H1 (cell line): ENCODE data around the gene SHROOM2. TPM values are rescaled to one million over a fixed set of nuclear protein-coding genes. Genes with fewer than 3 reads are reported as not detected.

Source experiments
- CEBPB ChIP-seq: IDR thresholded peaks from 2 replicates; pipeline ENCODE4 v1.6.1; 2012; ENCODE audit warnings: low read depth, low read length
- CHD7 ChIP-seq: fragments of 300-600 bp; sonication (generic); IDR thresholded peaks from 2 replicates; pipeline ENCODE4 v1.7.1; 2012; ENCODE audit warnings: low read length, moderate library complexity, mild to moderate bottlenecking, inconsistent platforms; ENCODE audit not compliant: insufficient replicate concordance
- CTBP2 ChIP-seq: IDR thresholded peaks from 2 replicates; pipeline ENCODE4 v1.7.0; 2011; ENCODE audit warnings: borderline replicate concordance, mild to moderate bottlenecking, moderate library complexity, mixed read lengths, low read length; ENCODE audit not compliant: insufficient read depth, insufficient read length
- EP300 ChIP-seq, 2 experiments: IDR thresholded peaks; 1 replicate in 1 of 2; 2 replicates in 1 of 2; pipeline ENCODE4 v1.6.1; 2011 to 2012; ENCODE audit warnings: low read depth in 2 of 2, low read length in 2 of 2, mild to moderate bottlenecking in 2 of 2, borderline replicate concordance in 1 of 2, inconsistent platforms in 1 of 2, moderate library complexity in 1 of 2
- JUN ChIP-seq: IDR thresholded peaks from 2 replicates; pipeline ENCODE4 v1.6.1; 2011; ENCODE audit warnings: low read depth, mild to moderate bottlenecking, improper control_type of control experiment, low read length
- KDM4A ChIP-seq: IDR thresholded peaks from one replicate; pipeline ENCODE4 v1.7.1; 2012; ENCODE audit warnings: low read depth, mild to moderate bottlenecking, moderate library complexity, low read length, inconsistent platforms; ENCODE audit not compliant: severe bottlenecking
- NANOG ChIP-seq: IDR thresholded peaks from 2 replicates; pipeline ENCODE4 v1.6.1; 2011; ENCODE audit warnings: low read length, low read depth, mild to moderate bottlenecking, inconsistent platforms; ENCODE audit not compliant: insufficient read depth, poor library complexity, severe bottlenecking
- SIX5 ChIP-seq: IDR thresholded peaks from 2 replicates; pipeline ENCODE4 v1.6.1; 2011; ENCODE audit warnings: mild to moderate bottlenecking, low read depth, low read length
- SRF ChIP-seq: IDR thresholded peaks from 2 replicates; pipeline ENCODE4 v1.6.1; 2011; ENCODE audit warnings: mild to moderate bottlenecking, low read depth, low read length, moderate library complexity
- TAF7 ChIP-seq: optimal IDR thresholded peaks from 2 replicates; pipeline ENCODE3; 2011; ENCODE audit warnings: low read depth, mild to moderate bottlenecking, inconsistent platforms, low read length, moderate library complexity, borderline replicate concordance
- YY1 ChIP-seq: IDR thresholded peaks from 2 replicates; pipeline ENCODE4 v1.6.1; 2011; ENCODE audit warnings: low read depth, mild to moderate bottlenecking, low read length
- polyA plus RNA-seq, 7 experiments: library from polyadenylated mRNA; depleted of rRNA in 3 of 7; stranded (reverse) in 5 of 7; unstranded in 2 of 7; fragments of >200 nt in 5 of 7; fragments of 200-250 nt in 2 of 7; gene quantifications; 1 replicate in 5 of 7; 2 replicates in 1 of 7; 4 replicates in 1 of 7; pipeline versions ENCODE4 v1.2.1 to v1.2.3, GENCODE V29; 2011 to 2013; ENCODE audit warnings: missing spikeins in 2 of 7, mixed read lengths in 2 of 7
- total RNA-seq: library from RNA; stranded (reverse); fragmentation: NEBNext Ultra II Directional; extraction: Animal tissue kit (Norgen Biotek cat#: 25700); gene quantifications from 2 replicates; pipeline ENCODE4 v1.2.1, GENCODE V29; 2021

The SHROOM2 gene
- total and polyA plus RNA-seq, 2 of the 8 experiments (the other 6 are each of a cell fraction or from before 2014, with no cell fraction given) = 3.4 to 14.2 TPM

GRCh38 chrX:9995855-9996339 lies 209.7 kb downstream of the SHROOM2 start (continued):
- TF ChIP-seq CHD7 = no peak
- TF ChIP-seq JUN = no peak
- no peak for TF ChIP-seq EP300 (IDR thresholded peaks at IDR 0.05; ENCODE audit: borderline replicate concordance in 1 of 2, low read depth in 2 of 2, low read length in 2 of 2)
- no peak for TF ChIP-seq NANOG
- no peak for TF ChIP-seq KDM4A
- no peak for TF ChIP-seq SRF
- TF ChIP-seq SIX5 = no peak
- TF ChIP-seq CEBPB = no peak
- 0 out of 2 replicates have a peak, but pooled peaks have one; percentile 57 for TF ChIP-seq YY1
- TF ChIP-seq TAF7 = peak; percentile 92
- TF ChIP-seq CTBP2 = no peak
